Stimulated activated CD4-positive, alpha-beta T cell treated with anti-CD3 and anti-CD28 coated beads, Interleukin-12 subunit alpha, Interleukin-12 subunit beta, amount 100 ng/mL, for 4 hours (primary cell): ENCODE measurements around the gene OGDH.
"Not testable (repeated sequence)": the region's sequence is repeated elsewhere in the genome, so short reads cannot be mapped to it uniquely, and the experiment has no call there.

ENCODE experiments used
- DNase-seq: peaks from one replicate; pipeline ENCODE4 v3.0.0-alpha.2; 2020

The OGDH gene

DNA sequence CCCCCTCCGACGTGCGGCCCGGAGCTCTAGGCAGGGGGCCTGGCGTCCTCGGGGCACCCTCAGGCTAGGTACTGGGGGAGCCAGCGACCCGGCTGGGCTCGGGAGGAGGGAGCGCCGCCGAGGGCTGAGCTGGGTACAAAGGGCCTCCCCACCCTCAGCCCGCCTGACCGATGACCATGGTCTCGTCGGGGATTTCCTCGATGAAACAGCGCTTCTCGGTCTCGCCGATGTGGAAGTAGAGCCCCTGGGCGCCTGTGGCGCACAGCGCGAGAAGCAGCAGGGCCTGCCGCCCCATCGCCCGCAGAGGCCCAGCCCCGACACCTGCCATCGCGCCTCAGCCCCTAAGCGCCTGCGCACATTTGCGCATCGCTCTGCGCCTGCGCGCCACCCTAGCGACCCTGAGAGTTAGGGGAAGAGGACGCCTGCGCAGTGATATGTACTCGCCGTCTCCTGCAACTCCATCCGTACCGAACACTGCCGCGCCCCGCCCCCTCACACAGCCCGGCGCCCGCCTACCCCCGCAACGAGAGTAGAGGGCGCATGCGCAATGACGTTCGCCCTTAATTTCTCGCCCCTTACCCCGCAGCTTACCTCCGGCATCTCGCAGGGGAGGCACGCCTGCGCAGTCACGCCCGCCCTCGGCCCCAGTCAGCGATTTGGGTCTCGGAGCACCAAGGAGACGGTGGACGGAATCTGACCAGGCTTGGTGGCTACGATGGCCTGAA is 24.4 kb upstream of the OGDH start, which contains the start of gene TMED4:
TMED4 (minus strand) TSS at position 353 of the 725 bp plus-strand sequence; CDS start at position 328, 25 bp downstream.
- peak; percentile 100 for DNase-seq

- DNase-seq: no peak
Observed at GRCh38 chr7:44583146-44583865, 23.1 kb upstream of the OGDH start.

DNA sequence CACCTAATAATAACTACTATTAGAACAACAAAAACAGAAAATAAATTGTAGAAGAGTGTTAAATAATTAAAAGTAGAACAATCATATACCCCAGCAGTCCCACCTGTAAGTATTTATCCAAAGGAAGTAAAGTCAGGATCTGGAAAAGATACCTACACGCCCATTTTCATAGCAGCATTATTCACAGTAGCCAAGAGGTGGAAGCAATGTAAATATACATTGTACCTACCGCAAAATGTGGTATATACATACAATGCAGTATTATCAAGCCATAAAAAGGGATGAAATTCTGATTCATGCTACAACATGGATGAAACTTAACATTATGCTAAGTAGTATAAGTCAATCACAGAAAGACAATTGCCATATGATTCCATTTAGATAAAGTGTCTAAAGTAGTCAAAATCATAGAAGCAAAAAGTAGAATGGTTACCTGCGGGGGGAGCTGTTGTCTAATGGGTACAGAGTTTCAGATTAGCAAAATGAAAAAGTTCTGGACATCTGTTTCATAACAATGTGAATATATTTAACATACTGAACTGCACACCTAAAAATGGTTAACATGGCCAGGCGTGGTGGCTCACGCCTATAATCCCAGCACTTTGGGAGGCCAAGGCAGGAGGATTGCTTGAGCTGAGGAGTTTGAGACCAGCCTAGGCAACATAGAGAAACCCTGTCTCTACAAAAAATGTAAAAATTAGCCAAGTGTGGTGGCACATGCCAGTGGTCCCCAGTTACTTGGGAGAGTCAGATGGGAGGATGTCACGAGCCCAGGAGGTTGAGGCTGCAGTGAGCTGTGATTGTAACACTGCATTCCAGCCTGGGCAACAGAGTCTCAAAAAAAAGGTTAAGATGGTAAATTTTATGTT is 18.4 kb upstream of the OGDH start:
- peak; percentile 44 for DNase-seq

- no peak for DNase-seq
Observed at GRCh38 chr7:44590910-44591309, 15.5 kb upstream of the OGDH start.

- no peak for DNase-seq
Observed at GRCh38 chr7:44595934-44596635, 10.3 kb upstream of the OGDH start.

GRCh38 chr7:44597181-44597580 is 9.2 kb upstream of the OGDH start:
- not testable (repeated sequence) for DNase-seq

- no peak for DNase-seq
Observed at GRCh38 chr7:44599222-44599621, 7.2 kb upstream of the OGDH start.

DNA sequence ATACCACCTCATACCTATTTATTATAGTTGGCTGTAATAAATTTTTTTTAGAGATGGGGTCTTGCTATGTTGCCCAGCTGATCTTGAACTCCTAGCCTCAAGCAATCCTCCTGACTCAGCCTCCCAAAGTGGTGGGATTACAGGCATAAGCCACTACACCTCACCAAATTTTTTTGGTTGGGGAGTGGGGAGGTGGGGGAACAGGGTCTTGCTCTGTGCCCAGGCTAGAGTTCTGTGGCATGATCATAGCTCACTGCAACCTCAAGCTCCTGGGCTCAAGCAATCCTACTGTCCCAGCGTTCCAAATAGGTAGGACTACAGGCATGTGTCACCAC is 3.9 kb upstream of the OGDH start:
- DNase-seq: no peak

GRCh38 chr7:44603193-44603592 is 3.2 kb upstream of the OGDH start:
- no peak for DNase-seq

DNA sequence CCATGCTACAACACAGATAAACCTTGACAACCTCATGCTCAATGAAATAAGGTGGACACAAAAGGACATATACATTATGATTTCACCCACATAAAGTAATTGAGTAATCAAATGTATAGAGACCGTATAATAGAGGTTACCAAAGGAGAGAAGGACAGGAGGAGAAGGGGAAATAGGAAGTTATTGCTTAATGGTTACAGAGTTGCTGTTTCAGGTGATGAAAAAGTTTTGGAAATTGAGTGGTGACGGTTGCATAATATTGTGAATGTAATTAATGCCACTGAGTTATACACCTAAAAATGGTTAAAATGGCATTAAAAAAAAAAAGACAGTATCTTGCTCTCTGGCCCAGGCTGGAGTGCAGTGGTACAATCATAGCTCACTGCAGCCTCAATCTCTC is 1.5 kb upstream of the OGDH start:
- DNase-seq: no peak

- DNase-seq: no peak
Observed at GRCh38 chr7:44607141-44608068, 978 bp downstream of the OGDH start.

DNA sequence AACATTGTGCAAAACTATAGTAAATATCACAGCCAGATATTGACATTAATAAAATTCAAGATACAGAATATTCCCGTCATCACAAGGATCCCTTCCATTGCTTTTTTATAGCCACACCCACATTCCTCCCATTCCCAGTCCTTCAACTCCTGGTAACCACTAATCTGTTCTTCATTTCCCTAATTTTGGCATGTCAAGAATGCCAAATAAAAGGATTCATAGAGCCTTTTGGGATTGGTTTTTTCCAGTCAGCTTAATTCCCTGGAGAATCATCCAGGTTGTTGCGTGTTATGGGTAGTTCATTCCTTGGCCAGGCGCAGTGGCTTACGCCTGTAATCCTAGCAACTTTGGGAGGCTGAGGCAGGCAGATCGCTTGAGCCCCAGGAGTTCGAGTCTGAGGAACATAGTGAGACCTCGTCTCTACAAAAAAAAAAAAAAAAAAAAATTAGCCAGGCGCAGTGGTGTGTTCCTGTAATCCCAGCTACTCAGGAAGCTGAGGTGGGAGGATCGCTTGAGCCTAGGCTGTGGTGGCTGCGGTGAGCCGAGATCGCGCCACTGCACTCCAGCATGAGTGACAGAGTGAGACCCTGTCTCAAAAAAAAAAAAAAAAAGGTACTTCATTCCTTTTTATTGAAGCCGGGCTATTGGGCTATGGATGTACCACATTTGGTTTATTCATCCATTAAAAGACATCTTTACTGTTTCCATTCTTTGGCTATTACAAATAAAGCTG is 2.7 kb downstream of the OGDH start:
- DNase-seq: no peak

DNA sequence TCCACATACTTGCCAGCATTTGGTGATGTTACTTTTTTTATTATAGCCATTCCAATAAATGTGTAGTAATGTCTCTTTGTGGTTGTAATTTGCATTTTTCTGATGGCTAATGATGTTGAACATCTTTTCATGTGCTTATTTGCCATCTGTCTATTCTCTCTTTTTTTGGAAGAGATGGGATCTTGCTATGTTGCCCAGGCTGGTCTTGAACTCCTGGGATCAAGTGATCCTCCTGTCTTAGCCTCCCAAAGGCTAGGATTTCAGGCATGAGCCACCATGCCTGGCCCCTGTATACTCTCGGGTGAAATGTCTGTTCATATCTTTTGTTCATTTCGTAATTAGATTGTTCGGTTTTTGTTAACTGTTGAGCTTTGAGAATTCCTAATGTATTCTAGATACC is 3.4 kb downstream of the OGDH start:
- no peak for DNase-seq

DNA sequence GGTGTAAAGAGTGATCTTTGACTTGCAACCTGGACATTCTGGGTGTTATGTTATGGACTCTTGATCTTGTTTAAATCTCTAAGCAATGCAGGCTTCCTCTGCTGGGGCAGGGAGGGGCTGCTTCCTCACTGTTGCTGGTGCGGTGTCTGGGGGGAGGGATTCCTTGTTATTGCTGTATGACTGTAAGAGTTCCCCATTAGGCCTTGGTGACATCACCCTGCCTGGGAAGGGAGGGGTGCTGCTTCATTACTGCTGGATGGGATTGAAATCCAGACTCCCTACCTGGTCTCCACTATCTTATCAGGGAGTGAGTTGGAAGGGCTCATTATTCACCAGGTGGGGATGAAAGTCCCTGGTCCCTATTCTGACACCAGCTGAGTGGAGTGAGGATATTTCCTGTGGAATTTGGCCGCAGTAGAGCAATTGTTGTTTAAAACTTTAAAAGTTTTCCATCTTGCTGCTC is 8.8 kb downstream of the OGDH start:
- no peak for DNase-seq

- DNase-seq: no peak
Observed at GRCh38 chr7:44615793-44616192, 9.4 kb downstream of the OGDH start.

DNA sequence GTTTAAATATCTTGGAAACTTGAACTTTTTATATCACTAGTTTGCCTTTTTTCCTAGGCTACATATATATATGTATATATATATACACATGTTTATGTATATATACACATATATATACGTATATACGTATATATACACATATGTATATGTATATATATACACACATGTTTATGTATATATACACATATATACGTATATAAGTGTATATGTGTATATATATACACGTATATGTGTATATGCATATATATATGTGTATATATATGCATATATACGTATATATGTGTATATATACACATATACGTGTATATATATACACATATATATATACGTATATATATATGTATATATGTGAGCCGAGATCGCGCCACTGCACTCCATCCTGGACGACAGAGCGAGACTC is 10.1 kb downstream of the OGDH start:
- DNase-seq: no peak

GRCh38 chr7:44617225-44617890 is 10.9 kb downstream of the OGDH start:
- DNase-seq: no peak

GRCh38 chr7:44618045-44618444 is 11.6 kb downstream of the OGDH start:
- no peak for DNase-seq

DNA sequence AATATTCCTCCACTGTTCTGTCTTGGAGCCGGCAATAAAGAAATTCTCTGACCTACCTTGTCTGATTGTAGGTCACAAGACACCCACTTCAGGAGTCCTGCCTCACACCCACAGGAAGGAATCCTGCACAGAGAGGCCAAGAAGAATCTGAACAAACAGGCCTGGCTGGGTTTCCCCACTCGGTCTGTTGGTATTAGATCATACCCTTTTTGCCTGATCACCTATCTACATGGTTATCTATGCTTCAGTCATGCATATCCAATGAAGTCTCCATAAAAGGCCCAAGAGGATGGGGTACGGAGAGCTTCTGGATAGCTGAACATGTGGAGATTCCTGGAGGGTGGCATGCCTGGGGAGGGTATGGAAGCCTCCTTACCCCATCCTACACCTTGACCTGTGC is 12.3 kb downstream of the OGDH start:
- no peak for DNase-seq

- no peak for DNase-seq
Observed at GRCh38 chr7:44621034-44621749, 14.8 kb downstream of the OGDH start.
